Tibial nerve (tissue), 4 donors: ENCODE results near the gene ODAD3.

ENCODE experiments used
- EP300 ChIP-seq, 2 donors: sonication (generic); formaldehyde crosslinking; IDR thresholded peaks; one replicate each; pipeline ENCODE4 v1.6.1; 2017; ENCODE audit warnings: antibody characterized with exemption in 2 of 2, mild to moderate bottlenecking in 1 of 2
- TF ChIP-seq, protein P1 (sequence below), 5 experiments: fragments of 200-600 bp in 3 of 5; fragments of 450-650 bp in 2 of 5; sonication (generic) in 3 of 5; IDR thresholded peaks; one replicate each; pipeline ENCODE4 v1.5.1; 2016 to 2019; ENCODE audit warnings: antibody characterized with exemption in 5 of 5, mild to moderate bottlenecking in 3 of 5, moderate library complexity in 2 of 5

GRCh38 chr19:11451327-11451870 is 16.5 kb upstream of the ODAD3 start:
- no peak for TF ChIP-seq EP300 (IDR thresholded peaks at IDR 0.05)
- TF ChIP-seq, protein P1, sequence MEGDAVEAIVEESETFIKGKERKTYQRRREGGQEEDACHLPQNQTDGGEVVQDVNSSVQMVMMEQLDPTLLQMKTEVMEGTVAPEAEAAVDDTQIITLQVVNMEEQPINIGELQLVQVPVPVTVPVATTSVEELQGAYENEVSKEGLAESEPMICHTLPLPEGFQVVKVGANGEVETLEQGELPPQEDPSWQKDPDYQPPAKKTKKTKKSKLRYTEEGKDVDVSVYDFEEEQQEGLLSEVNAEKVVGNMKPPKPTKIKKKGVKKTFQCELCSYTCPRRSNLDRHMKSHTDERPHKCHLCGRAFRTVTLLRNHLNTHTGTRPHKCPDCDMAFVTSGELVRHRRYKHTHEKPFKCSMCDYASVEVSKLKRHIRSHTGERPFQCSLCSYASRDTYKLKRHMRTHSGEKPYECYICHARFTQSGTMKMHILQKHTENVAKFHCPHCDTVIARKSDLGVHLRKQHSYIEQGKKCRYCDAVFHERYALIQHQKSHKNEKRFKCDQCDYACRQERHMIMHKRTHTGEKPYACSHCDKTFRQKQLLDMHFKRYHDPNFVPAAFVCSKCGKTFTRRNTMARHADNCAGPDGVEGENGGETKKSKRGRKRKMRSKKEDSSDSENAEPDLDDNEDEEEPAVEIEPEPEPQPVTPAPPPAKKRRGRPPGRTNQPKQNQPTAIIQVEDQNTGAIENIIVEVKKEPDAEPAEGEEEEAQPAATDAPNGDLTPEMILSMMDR (IDR thresholded peaks at IDR 0.05) = no peak
